ENCODE measurements around the gene HIF3A.

- TF ChIP-seq, protein P1, sequence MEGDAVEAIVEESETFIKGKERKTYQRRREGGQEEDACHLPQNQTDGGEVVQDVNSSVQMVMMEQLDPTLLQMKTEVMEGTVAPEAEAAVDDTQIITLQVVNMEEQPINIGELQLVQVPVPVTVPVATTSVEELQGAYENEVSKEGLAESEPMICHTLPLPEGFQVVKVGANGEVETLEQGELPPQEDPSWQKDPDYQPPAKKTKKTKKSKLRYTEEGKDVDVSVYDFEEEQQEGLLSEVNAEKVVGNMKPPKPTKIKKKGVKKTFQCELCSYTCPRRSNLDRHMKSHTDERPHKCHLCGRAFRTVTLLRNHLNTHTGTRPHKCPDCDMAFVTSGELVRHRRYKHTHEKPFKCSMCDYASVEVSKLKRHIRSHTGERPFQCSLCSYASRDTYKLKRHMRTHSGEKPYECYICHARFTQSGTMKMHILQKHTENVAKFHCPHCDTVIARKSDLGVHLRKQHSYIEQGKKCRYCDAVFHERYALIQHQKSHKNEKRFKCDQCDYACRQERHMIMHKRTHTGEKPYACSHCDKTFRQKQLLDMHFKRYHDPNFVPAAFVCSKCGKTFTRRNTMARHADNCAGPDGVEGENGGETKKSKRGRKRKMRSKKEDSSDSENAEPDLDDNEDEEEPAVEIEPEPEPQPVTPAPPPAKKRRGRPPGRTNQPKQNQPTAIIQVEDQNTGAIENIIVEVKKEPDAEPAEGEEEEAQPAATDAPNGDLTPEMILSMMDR (optimal IDR thresholded peaks at IDR 0.05 in 1 of 3, IDR thresholded peaks at IDR 0.05 in 1 of 3, conservative IDR thresholded peaks at IDR 0.05 in 1 of 3; ENCODE audit: extremely low read depth in 1 of 3, insufficient read depth in 2 of 3, low read length in 3 of 3): no peak
- no peak for TF ChIP-seq EZH2 (IDR thresholded peaks at IDR 0.05; ENCODE audit: low read length)
Measured at GRCh38 chr19:46339446-46339845, 42.6 kb downstream of the HIF3A start.

Data from keratinocyte (primary cell).